Osteoblast (primary cell): ENCODE results near the gene TRIM52. TPM values are rescaled to one million over a fixed set of nuclear protein-coding genes. Genes with fewer than 3 reads are reported as not detected.

Experiments
- DNase-seq: peaks from one replicate; pipeline ENCODE4 v3.0.0; 2011; ENCODE audit warnings: low spot score, mixed read lengths; ENCODE audit not compliant: insufficient read length; ENCODE audit errors: missing footprints
- H2AFZ ChIP-seq: 2 replicates; pipeline ENCODE4 v1.6.0; 2011; ENCODE audit warnings: mild to moderate bottlenecking, low read length
- H3K27ac ChIP-seq: 2 replicates; pipeline ENCODE4 v1.5.1; 2011; ENCODE audit warnings: mild to moderate bottlenecking, low read depth, low read length, moderate library complexity
- H3K27me3 ChIP-seq: 2 replicates; pipeline ENCODE4 v1.6.0; 2012; ENCODE audit warnings: mild to moderate bottlenecking, control low read depth, inconsistent platforms, low read length, moderate library complexity; ENCODE audit not compliant: insufficient read depth
- H3K36me3 ChIP-seq: 2 replicates; pipeline ENCODE4 v1.5.1; 2011; ENCODE audit warnings: mild to moderate bottlenecking, low read length, control low read depth, moderate library complexity; ENCODE audit not compliant: insufficient read depth
- H3K4me1 ChIP-seq: 2 replicates; pipeline ENCODE4 v1.5.1; 2011; ENCODE audit warnings: mild to moderate bottlenecking, low read length, control low read depth, moderate library complexity; ENCODE audit not compliant: insufficient read depth
- H3K4me2 ChIP-seq: 2 replicates; pipeline ENCODE4 v1.6.0; 2011; ENCODE audit warnings: mild to moderate bottlenecking, low read length; ENCODE audit not compliant: insufficient read depth
- H3K4me3 ChIP-seq: fragments of 200-600 bp; sonication (generic); 3 replicates; pipeline ENCODE4 v1.5.1; 2012; ENCODE audit warnings: mild to moderate bottlenecking, low read length, inconsistent platforms; ENCODE audit not compliant: insufficient read depth
- H3K79me2 ChIP-seq: 2 replicates; pipeline ENCODE4 v1.6.0; 2012; ENCODE audit warnings: mild to moderate bottlenecking, low read length, control low read depth, inconsistent platforms; ENCODE audit not compliant: insufficient read depth
- H3K9me3 ChIP-seq: 2 replicates; pipeline ENCODE4 v1.5.1; 2011; ENCODE audit warnings: low read depth, low read length, control low read depth
- H4K20me1 ChIP-seq: 2 replicates; pipeline ENCODE4 v1.6.0; 2012; ENCODE audit warnings: mild to moderate bottlenecking, low read length, control low read depth; ENCODE audit not compliant: insufficient read depth
- small RNA-seq: library from RNA; depleted of rRNA; stranded (forward); fragments of <200 nt; gene quantifications from one replicate; pipeline ENCODE3, GENCODE V24; 2012
- total RNA-seq: library from RNA; depleted of rRNA; stranded (reverse); fragments of >200 nt; gene quantifications from 2 replicates; pipeline ENCODE4 v1.2.3, GENCODE V29; 2012
- TF ChIP-seq, protein P1 (sequence below): IDR thresholded peaks from 2 replicates; pipeline ENCODE4 v1.5.1; 2011; ENCODE audit warnings: mild to moderate bottlenecking, low read depth, low read length, moderate library complexity; ENCODE audit errors: extremely low read depth

TRIM52 gene
- total RNA-seq, 1 donor, result 7.2 TPM

DNA sequence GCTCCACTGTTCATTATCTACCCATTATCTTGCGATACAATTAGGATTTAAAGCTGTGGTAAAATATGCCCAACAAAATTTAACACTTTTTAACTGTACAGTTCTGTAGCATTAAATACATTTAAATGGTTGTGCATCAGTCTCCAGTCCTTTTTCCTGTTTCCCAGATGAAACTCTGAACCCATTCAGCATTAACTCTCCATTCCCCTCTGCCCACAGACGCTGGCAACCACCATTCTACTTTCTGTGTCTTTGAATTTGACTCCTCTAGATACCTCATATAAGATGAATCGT is 53.0 kb downstream of the TRIM52 start:
- no peaks in the 10 kb centered on the region for H3K36me3 ChIP-seq
- H4K20me1 ChIP-seq, result no peaks in the 10 kb centered on the region
- TF ChIP-seq, protein P1, sequence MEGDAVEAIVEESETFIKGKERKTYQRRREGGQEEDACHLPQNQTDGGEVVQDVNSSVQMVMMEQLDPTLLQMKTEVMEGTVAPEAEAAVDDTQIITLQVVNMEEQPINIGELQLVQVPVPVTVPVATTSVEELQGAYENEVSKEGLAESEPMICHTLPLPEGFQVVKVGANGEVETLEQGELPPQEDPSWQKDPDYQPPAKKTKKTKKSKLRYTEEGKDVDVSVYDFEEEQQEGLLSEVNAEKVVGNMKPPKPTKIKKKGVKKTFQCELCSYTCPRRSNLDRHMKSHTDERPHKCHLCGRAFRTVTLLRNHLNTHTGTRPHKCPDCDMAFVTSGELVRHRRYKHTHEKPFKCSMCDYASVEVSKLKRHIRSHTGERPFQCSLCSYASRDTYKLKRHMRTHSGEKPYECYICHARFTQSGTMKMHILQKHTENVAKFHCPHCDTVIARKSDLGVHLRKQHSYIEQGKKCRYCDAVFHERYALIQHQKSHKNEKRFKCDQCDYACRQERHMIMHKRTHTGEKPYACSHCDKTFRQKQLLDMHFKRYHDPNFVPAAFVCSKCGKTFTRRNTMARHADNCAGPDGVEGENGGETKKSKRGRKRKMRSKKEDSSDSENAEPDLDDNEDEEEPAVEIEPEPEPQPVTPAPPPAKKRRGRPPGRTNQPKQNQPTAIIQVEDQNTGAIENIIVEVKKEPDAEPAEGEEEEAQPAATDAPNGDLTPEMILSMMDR, result no peak
- no peak for DNase-seq
- H3K79me2 ChIP-seq, result no peaks in the 10 kb centered on the region
- no peaks in the 10 kb centered on the region for H3K9me3 ChIP-seq
- H3K27ac ChIP-seq, result no peak overlapping the region
- H3K27me3 ChIP-seq, result peaks cover 7% of the 10 kb centered on the region
- no peak overlapping the region for H2AFZ ChIP-seq
- no peak overlapping the region for H3K4me3 ChIP-seq
- peak overlapping the region; percentile 84 for H3K4me2 ChIP-seq
- H3K4me1 ChIP-seq, result peaks cover 5% of the 10 kb centered on the region

DNA sequence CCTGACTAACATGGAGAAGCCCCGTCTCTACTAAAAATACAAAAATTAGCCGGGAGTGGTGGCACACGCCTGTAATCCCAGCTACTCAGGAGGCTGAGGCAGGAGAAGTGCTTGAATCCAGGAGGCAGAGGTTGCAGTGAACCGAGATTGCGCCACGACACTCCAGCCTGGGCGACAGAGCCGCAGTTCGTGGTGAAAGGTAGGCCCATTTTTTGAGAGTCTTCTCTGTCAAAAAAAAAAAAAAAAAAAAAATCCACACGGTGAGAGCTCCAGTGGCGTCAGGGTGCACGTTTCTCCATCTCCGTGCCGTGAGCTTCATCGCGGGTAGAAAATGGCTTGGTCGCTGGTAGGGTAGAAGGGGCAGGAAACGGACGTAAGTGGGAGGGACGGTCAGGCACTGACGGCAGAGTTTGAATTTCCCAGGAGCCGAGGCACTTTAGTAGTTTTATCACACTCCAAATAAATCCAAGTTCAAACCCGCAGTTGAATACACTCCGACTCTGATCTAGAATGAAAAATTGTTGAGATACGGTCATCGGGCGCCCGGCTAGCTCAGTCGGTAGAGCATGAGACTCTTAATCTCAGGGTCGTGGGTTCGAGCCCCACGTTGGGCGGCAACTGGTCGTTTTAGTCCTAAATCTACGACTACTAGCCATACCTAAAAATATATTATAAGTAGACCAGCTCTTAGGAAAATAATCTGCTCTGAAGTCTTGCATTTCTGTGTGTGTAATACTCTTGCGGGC is 53.6 kb downstream of the TRIM52 start:
- no peaks in the 10 kb centered on the region for H3K36me3 ChIP-seq
- no peaks in the 10 kb centered on the region for H3K79me2 ChIP-seq
- no peaks in the 10 kb centered on the region for H3K9me3 ChIP-seq
- peak overlapping the region; percentile 89 for H2AFZ ChIP-seq
- H3K4me3 ChIP-seq, result peak overlapping the region; percentile 79
- TF ChIP-seq, protein P1, result no peak
- peaks cover 7% of the 10 kb centered on the region for H3K27me3 ChIP-seq
- H3K4me1 ChIP-seq, result peaks cover 5% of the 10 kb centered on the region
- peak; percentile 95 for DNase-seq
- H3K27ac ChIP-seq, result peak overlapping the region; percentile 86
- H4K20me1 ChIP-seq, result no peaks in the 10 kb centered on the region
- H3K4me2 ChIP-seq, result peak overlapping the region; percentile 84

DNA sequence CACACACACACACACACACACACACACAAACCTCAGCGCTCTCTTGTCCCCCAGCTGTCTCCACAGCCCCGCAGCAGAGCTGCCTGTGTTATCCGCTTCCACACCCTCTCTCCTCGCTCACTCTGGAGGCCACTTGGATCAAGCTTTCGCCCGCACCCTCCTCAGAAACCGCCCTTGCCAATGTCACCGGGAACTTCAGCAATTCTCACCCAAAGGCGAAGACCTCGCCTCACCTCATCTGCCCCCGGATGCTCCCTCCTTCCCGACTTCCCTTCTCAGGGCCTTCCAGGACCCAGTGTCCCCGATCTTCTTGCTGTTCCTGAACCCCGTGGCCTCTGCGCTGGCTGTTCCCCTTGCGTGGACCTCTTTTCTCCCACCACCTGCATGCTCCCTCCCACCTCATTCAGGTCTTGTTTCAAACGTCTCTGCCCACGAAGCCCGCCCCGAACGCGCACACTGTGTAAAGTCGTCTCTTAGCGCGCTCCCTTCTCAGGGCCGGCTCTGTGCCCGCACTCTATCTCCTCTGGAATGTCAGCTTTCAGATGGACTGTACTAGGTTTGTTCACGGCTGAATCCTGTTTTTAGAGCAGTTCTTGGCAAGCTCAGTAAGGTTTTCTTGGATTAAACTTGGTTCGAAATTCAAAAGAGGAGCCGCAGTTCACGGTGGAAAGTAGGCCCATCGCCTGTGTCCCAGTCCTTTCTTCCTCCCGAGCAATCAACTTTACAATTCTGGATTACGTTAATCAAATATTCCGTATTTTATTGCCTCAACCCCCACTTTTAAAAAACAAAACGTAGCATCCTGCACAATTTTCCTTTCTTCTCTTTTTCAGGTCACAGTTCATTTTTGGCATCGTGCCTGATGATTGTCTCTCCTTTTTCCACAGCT is 54.9 kb downstream of the TRIM52 start:
- no peaks in the 10 kb centered on the region for H3K79me2 ChIP-seq
- peaks cover 5% of the 10 kb centered on the region for H3K4me1 ChIP-seq
- H3K36me3 ChIP-seq, result no peaks in the 10 kb centered on the region
- H3K4me3 ChIP-seq, result peak overlapping the region; percentile 79
- peak; percentile 71 for DNase-seq
- H3K9me3 ChIP-seq, result no peaks in the 10 kb centered on the region
- TF ChIP-seq, protein P1, result no peak
- H3K27me3 ChIP-seq, result peaks cover 7% of the 10 kb centered on the region
- no peak overlapping the region for H2AFZ ChIP-seq
- H4K20me1 ChIP-seq, result no peaks in the 10 kb centered on the region
- peak overlapping the region; percentile 84 for H3K4me2 ChIP-seq
- no peak overlapping the region for H3K27ac ChIP-seq

Small RNAs within 50 kb of the gene (small RNA-seq; reads per million reads assigned to genes)
- gene MIR4638, result not detected
- not detected for gene RNU6-705P
- gene SNORD95, result not detected
- gene SNORD96A, result not detected

Other genes starting within 250 kb of the TRIM52 start
- gene BTNL9, start 220.9 kb downstream of the TRIM52 start, total RNA-seq, result not detected in 2 replicates
- not detected in 2 replicates for gene OR2V1, start 130.0 kb downstream of the TRIM52 start, total RNA-seq
- gene OR2V2, start 113.6 kb downstream of the TRIM52 start, total RNA-seq, result not detected in 2 replicates
- 0.29 and 0.72 TPM in 2 replicates for gene TRIM7, start 55.9 kb downstream of the TRIM52 start, total RNA-seq
- 12.4 and 15.9 TPM in 2 replicates for gene TRIM41, start 37.9 kb downstream of the TRIM52 start, total RNA-seq
- gene RACK1, start 17.2 kb downstream of the TRIM52 start, total RNA-seq, result 3,800 and 4,007 TPM in 2 replicates
- under 0.01 and 0.29 TPM in 2 replicates for gene OR4F3, start 106.1 kb upstream of the TRIM52 start, total RNA-seq